K562 (cell line): ENCODE measurements around the gene SLC6A8. TPM values are rescaled to one million over a fixed set of nuclear protein-coding genes. Genes with fewer than 3 reads are reported as not detected.
A peak's percentile ranks its signal among the peaks of the same experiment; 100 is the strongest.

Experiments
- ATAC-seq: fragments of 200-7000 bp; cut with Tn5 transposase; 3 replicates; pipeline ENCODE4 v1.9.1; 2020; ENCODE audit warnings: moderate library complexity
- BruUV-seq: library from RNA; stranded (reverse); fragments of 400-500 nt; replicated peaks from 2 replicates; lab custom pipeline; 2021; lab: Mats Ljungman, UMichigan
- CTCF ChIA-PET: fragments of 300-600 bp; formaldehyde crosslinking; extraction: SDS; loops from one replicate; lab custom pipeline; 2021; ENCODE audit warnings: low intra/inter-chr PET ratio; lab: Yijun Ruan, JAX
- POLR2A ChIA-PET: fragments of 300-600, 350-650 bp; sonication (Branson Sonifier 250); formaldehyde crosslinking; extraction: SDS; loops from one replicate; lab custom pipeline; 2021; ENCODE audit warnings: antibody characterized with exemption, inconsistent platforms; lab: Yijun Ruan, JAX
- DNase-seq, 4 experiments: peaks; one replicate each; pipeline versions ENCODE4 v3.0.0 to v3.0.0-alpha.2; 2011 to 2018; ENCODE audit warnings: low spot score in 3 of 4, mixed read lengths in 3 of 4; ENCODE audit errors: extremely low read depth in 1 of 4
- FAIRE-seq: peaks from 2 replicates; lab custom pipeline; 2011; peaks lifted over from hg19 to GRCh38; lab: Jason Lieb, UNC
- H2AFZ ChIP-seq: 2 replicates; pipeline ENCODE4 v1.6.0; 2011; ENCODE audit warnings: low read depth, low read length, control low read depth, inconsistent platforms
- H3K27ac ChIP-seq: fragments of 200-600 bp; 3 replicates; pipeline ENCODE4 v1.8.0; 2011; ENCODE audit warnings: low read depth, mild to moderate bottlenecking, control low read depth, inconsistent platforms, low read length, moderate library complexity, mixed read lengths; ENCODE audit errors: extremely low read depth
- H3K27me3 ChIP-seq, 2 experiments: fragments of 300-600 bp in 1 of 2; 2 replicates in 1 of 2; 3 replicates in 1 of 2; pipeline versions ENCODE4 v1.6.0 to v1.8.0; 2011; ENCODE audit warnings: inconsistent platforms in 2 of 2, low read length in 2 of 2, mild to moderate bottlenecking in 1 of 2, mixed read lengths in 1 of 2, moderate library complexity in 1 of 2; ENCODE audit not compliant: control insufficient read depth in 2 of 2, insufficient read depth in 2 of 2
- H3K36me3 ChIP-seq: fragments of 300-600 bp; 3 replicates; pipeline ENCODE4 v1.8.0; 2011; ENCODE audit warnings: mild to moderate bottlenecking, low read length, inconsistent platforms; ENCODE audit not compliant: control insufficient read depth, insufficient read depth
- H3K4me1 ChIP-seq, 2 experiments: fragments of 200-600 bp in 1 of 2; replicated peaks in 1 of 2; 2 replicates in 1 of 2; 3 replicates in 1 of 2; pipeline versions ENCODE4 v1.5.1 to v1.8.0; 2011; ENCODE audit warnings: inconsistent platforms in 2 of 2, low read length in 2 of 2, mild to moderate bottlenecking in 1 of 2, mixed read lengths in 1 of 2, moderate library complexity in 1 of 2; ENCODE audit not compliant: control insufficient read depth in 2 of 2, insufficient read depth in 2 of 2
- H3K4me2 ChIP-seq: 2 replicates; pipeline ENCODE4 v1.6.1; 2011; ENCODE audit warnings: low read length, control low read depth, inconsistent platforms, mixed read lengths; ENCODE audit not compliant: insufficient read depth
- H3K4me3 ChIP-seq: fragments of 200-600 bp; sonication (generic), shearing (Covaris generic); 2 replicates; pipeline ENCODE4 v1.5.1; 2016; ENCODE audit warnings: control low read depth, inconsistent platforms
- H3K79me2 ChIP-seq: fragments of 200-600 bp; 3 replicates; pipeline ENCODE4 v1.8.0; 2011; ENCODE audit warnings: low read length, inconsistent platforms; ENCODE audit not compliant: control insufficient read depth, insufficient read depth
- H3K9ac ChIP-seq, 2 experiments: 2 replicates each; pipeline versions ENCODE4 v1.6.0 to v1.6.1; 2011; ENCODE audit warnings: low read depth in 2 of 2, low read length in 2 of 2, control low read depth in 1 of 2, inconsistent platforms in 1 of 2, mild to moderate bottlenecking in 1 of 2, mixed read lengths in 1 of 2; ENCODE audit not compliant: insufficient read depth in 1 of 2
- H3K9me1 ChIP-seq: one replicate; pipeline ENCODE4 v1.6.0; 2011; ENCODE audit warnings: inconsistent platforms, mild to moderate bottlenecking, low read length, moderate library complexity; ENCODE audit not compliant: control insufficient read depth, insufficient read depth
- H3K9me3 ChIP-seq: replicated peaks from 2 replicates; pipeline ENCODE4 v1.5.1; 2011; ENCODE audit warnings: low read depth, low read length, inconsistent platforms; ENCODE audit not compliant: control insufficient read depth, insufficient read depth
- H4K20me1 ChIP-seq: replicated peaks from 2 replicates; pipeline ENCODE4 v1.6.1; 2011; ENCODE audit warnings: low read length, inconsistent platforms, mixed read lengths; ENCODE audit not compliant: control insufficient read depth, insufficient read depth
- ARID1B ChIP-seq: fragments of 450-650 bp; IDR thresholded peaks from 2 replicates; pipeline ENCODE4 v1.6.1; 2016; ENCODE audit warnings: antibody characterized with exemption, mild to moderate bottlenecking, inconsistent platforms
- ATF7 ChIP-seq: fragments of 450-650 bp; IDR thresholded peaks from 2 replicates; pipeline ENCODE4 v1.7.1; 2014; ENCODE audit warnings: mild to moderate bottlenecking, moderate library complexity
- FOSL1 ChIP-seq: fragments of 200-800 bp; sonication (Bioruptor generic); conservative IDR thresholded peaks from 2 replicates; pipeline ENCODE4 v1.6.1; 2016; ENCODE audit warnings: missing genetic modification characterization, missing compliant biosample characterization
- HMBOX1 ChIP-seq: sonication (generic); IDR thresholded peaks from 2 replicates; pipeline ENCODE4 v1.6.1; 2016
- KDM5B ChIP-seq: fragments of 200-600 bp; sonication (generic); IDR thresholded peaks from 2 replicates; pipeline ENCODE4 v1.6.1; 2012; ENCODE audit warnings: low read depth, mild to moderate bottlenecking, moderate library complexity, low read length, control low read depth, inconsistent platforms; ENCODE audit not compliant: insufficient replicate concordance
- MLLT1 ChIP-seq, 2 experiments: fragments of 450-650 bp; IDR thresholded peaks; 2 replicates each; pipeline ENCODE4 v1.6.1; 2016
- MTA3 ChIP-seq: fragments of 450-650 bp; formaldehyde crosslinking; IDR thresholded peaks from 2 replicates; pipeline ENCODE4 v1.6.1; 2017; ENCODE audit warnings: mild to moderate bottlenecking, borderline replicate concordance
- POLR2G ChIP-seq: fragments of 200-400 bp; formaldehyde crosslinking; IDR thresholded peaks from 2 replicates; pipeline ENCODE4 v1.6.1; 2017; ENCODE audit warnings: low read depth, mild to moderate bottlenecking, antibody characterized with exemption, low read length, moderate library complexity
- RBM34 ChIP-seq: fragments of 200-400 bp; formaldehyde crosslinking; IDR thresholded peaks from 2 replicates; pipeline ENCODE4 v1.6.1; 2018; ENCODE audit warnings: low read length, borderline replicate concordance; ENCODE audit not compliant: insufficient read depth
- SRSF7 ChIP-seq: fragments of 200-400 bp; formaldehyde crosslinking; optimal IDR thresholded peaks from 2 replicates; pipeline ENCODE3; 2017; ENCODE audit warnings: mild to moderate bottlenecking, low read depth, low read length
- VEZF1 ChIP-seq: fragments of 200-800 bp; sonication (Bioruptor generic); IDR thresholded peaks from 2 replicates; pipeline ENCODE4 v1.6.1; 2017; ENCODE audit warnings: missing genetic modification characterization, missing compliant biosample characterization
- ZNF830 ChIP-seq: fragments of 250-450 bp; sonication (Bioruptor Pico); IDR thresholded peaks from 2 replicates; pipeline ENCODE4 v1.5.0; 2021; ENCODE audit warnings: mild to moderate bottlenecking
- WGBS: fragments of 100-300 bp; shearing (Covaris generic); methylation state at CpG from one replicate; pipeline ENCODE4 v1.1.6; 2016; ENCODE audit warnings: low coverage, mixed read lengths; ENCODE audit not compliant: insufficient coverage; ENCODE audit errors: missing lambda C conversion rate; 5-methylcytosine and 5-hydroxymethylcytosine counted together
- in situ Hi-C: fragments of 300-500 bp; cut with MboI; formaldehyde crosslinking; loops from 4 replicates; pipeline ENCODE4 v1.15.0; 2018; ENCODE audit warnings: inconsistent platforms, mixed read lengths
- intact Hi-C: fragments of 100-400 bp; cut with micrococcal nuclease; formaldehyde crosslinking; loops from 2 replicates; pipeline ENCODE4 v1.14.2; 2022
- polyA plus RNA-seq, 8 experiments: library from polyadenylated mRNA; depleted of rRNA in 4 of 8; stranded (reverse) in 5 of 8; unstranded in 3 of 8; fragments of >200 nt; fragmentation: Nextera tagmentation in 2 of 8; fragmentation: Illumina TruSeq in 1 of 8; extraction: Ambion mirVana in 2 of 8; extraction: Trizol in 1 of 8; gene quantifications; 2 replicates each; pipeline versions ENCODE4 v1.2.1 to v1.2.3, GENCODE V29; 2011 to 2014; ENCODE audit warnings: inconsistent platforms in 1 of 8, missing spikeins in 1 of 8
- total RNA-seq, 7 experiments: library from RNA; depleted of rRNA in 6 of 7; stranded (reverse); fragments of >200 nt in 6 of 7; fragmentation: Illumina TruSeq in 2 of 7; extraction: Trizol in 2 of 7; gene quantifications; 2 replicates each; pipeline versions ENCODE4 v1.2.1 to v1.2.3, GENCODE V29; 2011 to 2021; ENCODE audit warnings: low replicate concordance in 1 of 7
- TF ChIP-seq, protein P1 (sequence below): fragments of 250-450 bp; sonication (Bioruptor Pico); IDR thresholded peaks from 2 replicates; pipeline ENCODE4 v1.8.0; 2021; ENCODE audit warnings: mild to moderate bottlenecking, moderate library complexity

Gene SLC6A8
- total and polyA plus RNA-seq, 9 of the 15 experiments (the other 6 are each of a cell fraction or from before 2014, with no cell fraction given): 0.68 to 144 (median 34.3) TPM

DNA sequence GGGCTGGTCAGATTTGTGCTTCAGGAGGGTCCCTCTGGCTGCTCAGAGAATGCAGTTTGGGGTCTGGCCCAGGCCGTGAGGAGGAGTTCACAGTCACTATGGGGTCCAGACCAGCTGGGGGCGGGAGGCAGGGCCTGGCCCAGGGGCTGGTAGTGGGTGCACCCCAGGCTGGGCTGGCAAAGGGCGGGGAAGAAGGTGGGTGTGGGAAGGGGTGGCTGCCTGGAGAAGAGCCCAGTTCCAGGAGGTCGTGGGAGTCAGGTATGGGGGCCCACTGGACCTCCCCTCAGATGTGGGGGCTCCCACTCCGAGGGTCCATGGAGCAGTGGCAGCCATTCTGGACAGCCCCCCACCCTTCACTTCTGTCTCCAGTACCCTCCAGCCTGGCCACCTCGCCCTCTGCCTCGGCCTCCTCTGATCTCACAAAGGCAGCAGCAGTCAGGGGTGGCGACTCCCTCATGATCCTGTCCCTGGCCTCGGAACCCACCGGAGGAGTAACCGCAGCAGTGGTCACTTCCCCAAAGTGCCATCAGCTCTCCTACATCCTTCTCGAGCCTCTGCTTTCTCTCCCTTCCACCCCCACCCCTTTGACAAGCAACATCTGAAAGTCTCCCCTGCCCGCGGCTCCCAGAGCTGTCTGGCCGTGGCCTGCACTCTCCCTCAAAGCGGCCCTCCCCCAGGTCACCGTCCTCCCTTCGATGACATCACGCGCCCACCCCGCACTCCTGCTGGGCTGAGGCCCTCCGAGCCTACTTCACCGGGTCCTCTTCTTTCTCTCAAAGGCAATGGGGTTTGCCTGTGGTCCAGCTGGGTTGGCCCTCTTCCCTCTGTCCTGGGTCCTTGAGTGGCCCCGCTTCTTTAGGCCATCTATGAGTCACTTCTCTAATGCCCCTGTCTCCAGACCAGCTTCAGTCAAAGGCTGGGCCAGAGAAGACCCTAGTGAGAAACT, 1.7 kb upstream of the SLC6A8 start (continued):
- TF ChIP-seq ATF7 (peak; percentile 68; the same call in 1 of the 2 replicates), ZNF830 (CRISPR knock-in tag) (no peak), POLR2G (peak; percentile 55), MLLT1 (IDR thresholded peaks at IDR 0.05) (peak in 1 of 2 experiments; percentile 56; a peak in 1 of 4 replicates), ARID1B (no peak), MTA3 (no peak), KDM5B (peak; percentile 43)

DNA sequence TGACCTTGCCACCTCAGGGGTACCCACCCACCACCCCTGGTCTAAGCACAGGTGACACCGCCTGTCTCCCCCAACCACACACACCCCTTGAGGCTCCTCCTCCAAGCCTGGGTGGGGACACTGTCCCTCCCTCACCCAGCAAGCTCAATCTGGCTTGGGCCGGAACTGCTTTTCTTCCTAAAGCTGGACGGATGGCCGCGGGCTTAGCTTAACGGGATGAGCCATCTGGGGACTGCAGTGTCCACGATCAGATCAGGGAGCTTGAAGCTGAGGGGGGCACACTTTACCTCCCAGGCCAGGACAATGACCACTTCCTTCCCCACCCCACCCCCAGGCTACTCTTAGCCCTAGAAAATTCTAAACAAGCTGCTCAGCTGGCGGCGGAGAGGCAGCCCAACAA, 1.0 kb upstream of the SLC6A8 start:
- peak overlapping the region; percentile 92 for H3K27ac ChIP-seq
- no peak for TF ChIP-seq HMBOX1
- TF ChIP-seq, protein P1, sequence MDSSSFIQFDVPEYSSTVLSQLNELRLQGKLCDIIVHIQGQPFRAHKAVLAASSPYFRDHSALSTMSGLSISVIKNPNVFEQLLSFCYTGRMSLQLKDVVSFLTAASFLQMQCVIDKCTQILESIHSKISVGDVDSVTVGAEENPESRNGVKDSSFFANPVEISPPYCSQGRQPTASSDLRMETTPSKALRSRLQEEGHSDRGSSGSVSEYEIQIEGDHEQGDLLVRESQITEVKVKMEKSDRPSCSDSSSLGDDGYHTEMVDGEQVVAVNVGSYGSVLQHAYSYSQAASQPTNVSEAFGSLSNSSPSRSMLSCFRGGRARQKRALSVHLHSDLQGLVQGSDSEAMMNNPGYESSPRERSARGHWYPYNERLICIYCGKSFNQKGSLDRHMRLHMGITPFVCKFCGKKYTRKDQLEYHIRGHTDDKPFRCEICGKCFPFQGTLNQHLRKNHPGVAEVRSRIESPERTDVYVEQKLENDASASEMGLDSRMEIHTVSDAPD (CRISPR knock-in tag): no peak
- peak; percentile 54; the same call in 1 of the 2 replicates for TF ChIP-seq VEZF1 (CRISPR knock-in tag)
- peak; percentile 10; the same call in 1 of the 2 replicates for TF ChIP-seq FOSL1 (tag)
- no peak for TF ChIP-seq RBM34
- no peak for TF ChIP-seq SRSF7

More for the DNA sequence above, 1.0 kb upstream of the SLC6A8 start:
- peak overlapping the region; percentile 79 for H2AFZ ChIP-seq
- no TSS peak for BruUV-seq
- DNase-seq: peak in 3 of 4 experiments; percentile 33 to 79 (median 48)
- peaks cover 32% of the 10 kb centered on the region for H3K79me2 ChIP-seq
- ATAC-seq: peak; percentile 79
- H3K4me3 ChIP-seq: peak overlapping the region; percentile 49
- peaks cover 16 to 58% of the 10 kb centered on the region in 2 experiments; a peak in 4 of 5 replicates for H3K4me1 ChIP-seq
- peaks cover 8% of the 10 kb centered on the region for H4K20me1 ChIP-seq
- POLR2A ChIA-PET: interaction anchor here (0.9 to 1.0 kb wide), 3 partner anchors 22 to 861 kb away, joined by 3 read pairs; partner anchors contain the start of gene IKBKG
- H3K4me2 ChIP-seq: peak overlapping the region; percentile 78
- WGBS: 7% methylated on average over 5 of the region's 9 CpGs
- H3K36me3 ChIP-seq: peaks cover 19% of the 10 kb centered on the region; the same call in 1 of the 3 replicates
- no peaks in the 10 kb centered on the region for H3K27me3 ChIP-seq
- H3K9me1 ChIP-seq: no peaks in the 10 kb centered on the region
- H3K9me3 ChIP-seq: peaks cover 1% of the 10 kb centered on the region; the same call in 1 of the 2 replicates
- in situ Hi-C loops (no loop called here), intact Hi-C loops (loop anchor here (1.0 kb wide), 1 partner anchor 10 kb away; no protein-coding TSS in a partner anchor)
- peak; percentile 83 for FAIRE-seq
- CTCF ChIA-PET: no interaction called here
- peak overlapping the region; percentile 71 to 86 for H3K9ac ChIP-seq
